OCI-LY3 (cell line): Measurements from ENCODE around the gene CACFD1.

Experiments
- H2AFZ ChIP-seq: fragments of 200-600, 300-600 bp; shearing (Covaris generic); 2 replicates; pipeline ENCODE4 v1.6.0; 2014; ENCODE audit warnings: antibody characterized with exemption, low read depth, low read length
- H3K27ac ChIP-seq: fragments of 200-600, 300-600 bp; sonication (generic); 2 replicates; pipeline ENCODE4 v1.5.1; 2014; ENCODE audit warnings: mild to moderate bottlenecking, low read length, moderate library complexity, mixed read lengths
- H3K27me3 ChIP-seq: fragments of 200-600, 300-600 bp; sonication (generic); 2 replicates; pipeline ENCODE4 v1.6.1; 2014; ENCODE audit warnings: low read depth, low read length, mixed read lengths
- H3K36me3 ChIP-seq: fragments of 200-600, 300-600 bp; sonication (generic); replicated peaks from 2 replicates; pipeline ENCODE3; 2014; ENCODE audit warnings: low read depth, low read length, mixed read lengths
- H3K4me1 ChIP-seq: fragments of 300-600, 200-600 bp; sonication (generic); 2 replicates; pipeline ENCODE4 v1.6.1; 2014; ENCODE audit warnings: low read length, mixed read lengths
- H3K4me2 ChIP-seq: fragments of 200-600, 300-600 bp; sonication (generic); 2 replicates; pipeline ENCODE4 v1.6.1; 2014; ENCODE audit warnings: low read length, mixed read lengths
- H3K4me3 ChIP-seq: fragments of 300-600, 200-600 bp; sonication (generic); 2 replicates; pipeline ENCODE4 v1.5.1; 2014; ENCODE audit warnings: antibody characterized with exemption, mild to moderate bottlenecking, low read length, moderate library complexity
- H3K79me2 ChIP-seq: fragments of 300-600, 200-600 bp; shearing (Covaris generic); 2 replicates; pipeline ENCODE4 v1.6.1; 2014; ENCODE audit warnings: mild to moderate bottlenecking, low read length, mixed read lengths
- H3K9ac ChIP-seq: fragments of 300-600, 200-600 bp; shearing (Covaris generic); 2 replicates; pipeline ENCODE4 v1.6.0; 2014; ENCODE audit warnings: mild to moderate bottlenecking, low read length, moderate library complexity
- H3K9me3 ChIP-seq: fragments of 200-600, 300-600 bp; shearing (Covaris generic); 2 replicates; pipeline ENCODE4 v1.6.1; 2014; ENCODE audit warnings: low read length, mixed read lengths; ENCODE audit not compliant: insufficient read depth
- H4K20me1 ChIP-seq: fragments of 200-600, 300-600 bp; sonication (generic); 2 replicates; pipeline ENCODE4 v1.6.1; 2016; ENCODE audit warnings: low read length, mixed read lengths; ENCODE audit not compliant: insufficient read depth
- EZH2phosphoT487 ChIP-seq: fragments of 200-600 bp; shearing (Covaris generic); IDR thresholded peaks from 2 replicates; pipeline ENCODE4 v1.6.1; 2018; ENCODE audit warnings: antibody characterized with exemption, mixed run types, low read depth
- TF ChIP-seq, protein P1 (sequence below): fragments of 200-600, 300-600 bp; sonication (generic); IDR thresholded peaks from 2 replicates; pipeline ENCODE4 v1.5.1; 2014; ENCODE audit warnings: antibody characterized with exemption, low read length, low read depth

The CACFD1 gene

DNA sequence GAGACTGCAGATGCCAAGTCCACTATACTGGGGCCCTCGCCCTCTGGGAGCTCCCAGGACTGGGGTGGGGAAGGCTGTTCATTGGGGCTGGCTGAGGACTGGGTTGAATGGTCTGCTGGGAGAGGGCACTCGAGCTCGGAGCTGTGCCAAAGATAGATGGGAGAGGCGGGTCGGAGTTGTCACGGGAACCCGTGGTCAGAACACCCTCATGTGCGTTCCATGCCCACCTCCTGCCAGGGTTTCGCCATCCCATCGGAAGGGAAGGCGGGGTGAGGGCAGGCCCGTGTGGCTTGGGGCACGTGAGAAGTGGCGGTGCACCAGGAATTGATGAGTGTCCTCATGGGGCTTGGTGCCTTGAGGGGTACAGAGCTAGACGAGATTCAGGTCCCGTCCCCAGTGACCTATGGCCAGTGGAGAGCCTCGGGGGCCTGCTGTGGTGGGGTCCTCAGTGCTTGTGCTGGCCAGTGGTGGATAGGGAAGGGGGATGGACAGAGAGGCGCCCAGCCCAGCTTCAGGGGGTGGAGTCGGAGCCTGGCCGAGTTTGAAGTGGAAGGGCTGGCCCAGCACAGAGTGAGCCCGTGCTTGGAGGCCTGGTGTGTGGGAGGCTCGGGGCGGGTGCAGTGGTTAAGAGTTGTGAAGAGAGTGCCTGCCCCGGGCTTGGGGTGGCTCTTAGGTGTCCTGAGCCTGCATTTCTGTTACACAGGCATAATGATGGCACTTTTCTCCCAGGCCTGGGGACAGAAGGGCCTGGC, 4.3 kb downstream of the CACFD1 start:
- H4K20me1 ChIP-seq: no peaks in the 10 kb centered on the region
- TF ChIP-seq, protein P1, sequence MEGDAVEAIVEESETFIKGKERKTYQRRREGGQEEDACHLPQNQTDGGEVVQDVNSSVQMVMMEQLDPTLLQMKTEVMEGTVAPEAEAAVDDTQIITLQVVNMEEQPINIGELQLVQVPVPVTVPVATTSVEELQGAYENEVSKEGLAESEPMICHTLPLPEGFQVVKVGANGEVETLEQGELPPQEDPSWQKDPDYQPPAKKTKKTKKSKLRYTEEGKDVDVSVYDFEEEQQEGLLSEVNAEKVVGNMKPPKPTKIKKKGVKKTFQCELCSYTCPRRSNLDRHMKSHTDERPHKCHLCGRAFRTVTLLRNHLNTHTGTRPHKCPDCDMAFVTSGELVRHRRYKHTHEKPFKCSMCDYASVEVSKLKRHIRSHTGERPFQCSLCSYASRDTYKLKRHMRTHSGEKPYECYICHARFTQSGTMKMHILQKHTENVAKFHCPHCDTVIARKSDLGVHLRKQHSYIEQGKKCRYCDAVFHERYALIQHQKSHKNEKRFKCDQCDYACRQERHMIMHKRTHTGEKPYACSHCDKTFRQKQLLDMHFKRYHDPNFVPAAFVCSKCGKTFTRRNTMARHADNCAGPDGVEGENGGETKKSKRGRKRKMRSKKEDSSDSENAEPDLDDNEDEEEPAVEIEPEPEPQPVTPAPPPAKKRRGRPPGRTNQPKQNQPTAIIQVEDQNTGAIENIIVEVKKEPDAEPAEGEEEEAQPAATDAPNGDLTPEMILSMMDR: no peak
- TF ChIP-seq EZH2phosphoT487: no peak
- peaks cover 17% of the 10 kb centered on the region for H3K27me3 ChIP-seq
- no peaks in the 10 kb centered on the region for H3K36me3 ChIP-seq
- no peak overlapping the region for H3K27ac ChIP-seq
- H3K4me1 ChIP-seq: peaks cover 27% of the 10 kb centered on the region
- H3K9ac ChIP-seq: no peak overlapping the region
- H3K9me3 ChIP-seq: no peaks in the 10 kb centered on the region
- H3K79me2 ChIP-seq: no peaks in the 10 kb centered on the region
- peak overlapping the region; percentile 27; the same call in 1 of the 2 replicates for H3K4me2 ChIP-seq
- no peak overlapping the region for H3K4me3 ChIP-seq
- H2AFZ ChIP-seq: no peak overlapping the region

DNA sequence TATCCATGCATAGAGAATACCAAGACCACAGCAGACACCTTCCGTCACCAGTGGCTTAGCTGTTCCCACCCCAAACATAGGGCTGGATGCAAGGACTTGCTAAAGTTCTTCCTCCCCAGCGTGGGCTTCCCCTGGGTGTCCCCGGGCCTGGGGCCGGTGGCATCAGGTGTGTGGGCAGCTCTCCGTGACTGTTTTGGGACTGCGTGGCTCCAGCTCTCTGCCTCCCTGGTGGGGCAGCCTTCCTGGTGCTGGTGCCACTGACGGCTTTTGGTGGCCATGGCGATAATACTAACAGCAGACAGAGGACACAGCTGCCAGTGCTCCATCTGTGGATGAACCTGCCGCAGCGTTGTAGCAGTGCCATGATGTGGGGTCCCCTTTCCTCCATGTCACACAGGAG, 4.9 kb downstream of the CACFD1 start:
- Histone ChIP-seq H3K79me2 (no peaks in the 10 kb centered on the region), H3K4me3 (no peak overlapping the region), H3K9me3 (no peaks in the 10 kb centered on the region), H3K27ac (no peak overlapping the region), H3K9ac (no peak overlapping the region), H3K4me2 (peak overlapping the region; percentile 27; the same call in 1 of the 2 replicates), H3K4me1 (peaks cover 23% of the 10 kb centered on the region), H4K20me1 (no peaks in the 10 kb centered on the region), H2AFZ (no peak overlapping the region), H3K27me3 (peaks cover 17% of the 10 kb centered on the region), H3K36me3 (no peaks in the 10 kb centered on the region)
- TF ChIP-seq, protein P1: no peak
- no peak for TF ChIP-seq EZH2phosphoT487

DNA sequence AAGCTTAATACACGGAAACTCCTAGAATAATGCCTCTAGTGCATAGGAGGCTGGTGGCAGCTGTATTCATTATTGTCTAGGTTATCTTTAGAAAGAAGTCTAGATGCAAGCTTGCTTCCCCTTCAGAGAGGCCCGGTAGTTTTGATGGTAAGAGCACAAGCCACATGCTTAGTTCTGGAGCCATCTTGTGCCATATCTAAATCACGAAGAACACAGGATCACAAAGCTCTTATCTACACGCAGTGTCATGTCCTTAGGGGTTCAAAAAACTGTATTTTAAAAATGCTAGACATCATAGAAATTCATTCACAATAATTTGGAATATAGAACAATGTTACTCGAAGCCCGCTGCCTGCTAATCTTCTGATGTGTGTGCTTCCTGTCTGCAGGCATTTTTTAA, 6.2 kb downstream of the CACFD1 start:
- Histone ChIP-seq H3K9ac (no peak overlapping the region), H3K9me3 (no peaks in the 10 kb centered on the region), H3K79me2 (no peaks in the 10 kb centered on the region), H3K36me3 (no peaks in the 10 kb centered on the region), H4K20me1 (no peaks in the 10 kb centered on the region), H3K4me1 (peaks cover 17% of the 10 kb centered on the region), H3K4me2 (no peak overlapping the region), H3K27me3 (peaks cover 16% of the 10 kb centered on the region), H3K27ac (no peak overlapping the region), H3K4me3 (no peak overlapping the region), H2AFZ (no peak overlapping the region)
- TF ChIP-seq EZH2phosphoT487: no peak
- TF ChIP-seq, protein P1: no peak

DNA sequence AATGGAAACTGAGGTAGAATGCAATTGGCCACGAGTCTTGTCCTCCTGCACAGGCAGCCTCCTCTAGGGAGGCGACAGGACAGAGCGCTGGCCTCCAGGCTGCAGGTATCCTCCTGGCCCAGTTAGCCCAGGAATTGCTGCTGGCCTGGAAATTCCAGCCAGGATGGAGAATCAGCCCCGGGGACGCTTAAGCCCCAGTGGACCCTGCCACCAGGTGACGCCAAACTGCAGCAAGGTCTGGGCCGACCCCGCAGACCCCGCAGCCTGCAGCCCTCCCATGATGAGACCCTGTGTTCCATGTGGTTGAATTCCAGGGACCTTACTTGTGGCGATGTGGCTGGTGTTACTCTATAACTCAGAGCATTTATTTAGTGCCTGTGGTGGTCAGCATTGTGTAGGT, 7.3 kb downstream of the CACFD1 start:
- Histone ChIP-seq H3K79me2 (no peaks in the 10 kb centered on the region), H3K27me3 (peaks cover 7% of the 10 kb centered on the region; the same call in 1 of the 2 replicates), H3K4me1 (peaks cover 17% of the 10 kb centered on the region)

More for the DNA sequence above, 7.3 kb downstream of the CACFD1 start:
- no peak overlapping the region for H3K4me3 ChIP-seq
- H4K20me1 ChIP-seq: no peaks in the 10 kb centered on the region
- H3K27ac ChIP-seq: no peak overlapping the region
- peaks cover 5% of the 10 kb centered on the region for H3K36me3 ChIP-seq
- H2AFZ ChIP-seq: no peak overlapping the region
- no peak overlapping the region for H3K9ac ChIP-seq
- no peak overlapping the region for H3K4me2 ChIP-seq
- H3K9me3 ChIP-seq: no peaks in the 10 kb centered on the region
- TF ChIP-seq EZH2phosphoT487: no peak
- TF ChIP-seq, protein P1: no peak
